Activated T-helper 1 cell treated with anti-CD3 and anti-CD28 coated beads, Interleukin-2, amount 50 U/mL, for 16 hours (primary cell): ENCODE measurements around the gene ENO2.

Experiments used
- DNase-seq, 2 donors: peaks; one replicate each; pipeline ENCODE4 v3.0.0-alpha.2; 2020; ENCODE audit warnings: low read depth in 1 of 2, low spot score in 1 of 2

The ENO2 gene

DNA sequence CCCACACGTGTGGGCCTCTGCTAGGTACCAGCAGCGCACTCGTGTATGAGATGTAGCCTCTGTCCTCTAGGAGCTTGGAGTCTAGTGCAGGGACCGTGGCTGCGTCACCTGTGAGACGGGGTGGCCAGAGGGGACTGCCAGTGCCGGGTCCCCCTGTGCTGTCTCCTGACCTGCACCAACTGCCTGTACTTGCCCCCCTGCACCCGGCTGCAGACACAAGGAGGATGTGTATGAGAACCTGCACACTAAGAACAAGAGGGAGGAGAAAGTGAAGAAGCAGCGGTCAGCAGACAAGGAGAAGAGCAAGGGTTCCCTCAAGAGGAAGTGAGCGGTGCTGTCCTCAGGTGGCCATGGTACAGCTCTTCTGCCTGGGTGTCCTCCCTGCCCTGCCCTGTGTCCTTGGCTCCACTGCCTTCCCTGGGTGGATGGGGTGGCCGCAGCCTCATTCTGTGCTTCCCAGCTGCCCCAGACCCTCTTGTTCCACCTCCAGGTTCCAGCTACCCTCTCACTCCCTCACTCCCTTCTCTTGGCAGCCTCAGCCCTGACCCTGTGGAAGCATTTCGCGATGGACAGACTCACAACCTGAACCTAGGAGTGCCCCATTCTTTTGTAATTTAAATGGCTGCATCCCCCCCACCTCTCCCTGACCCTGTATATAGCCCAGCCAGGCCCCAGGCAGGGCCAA, 46.4 kb downstream of the ENO2 start:
- DNase-seq = no peak

- peak; percentile 77 to 89 for DNase-seq
Observed at GRCh38 chr12:6961278-6961694, 46.9 kb downstream of the ENO2 start.

GRCh38 chr12:6961695-6962284, 47.4 kb downstream of the ENO2 start:
- DNase-seq = no peak

DNA sequence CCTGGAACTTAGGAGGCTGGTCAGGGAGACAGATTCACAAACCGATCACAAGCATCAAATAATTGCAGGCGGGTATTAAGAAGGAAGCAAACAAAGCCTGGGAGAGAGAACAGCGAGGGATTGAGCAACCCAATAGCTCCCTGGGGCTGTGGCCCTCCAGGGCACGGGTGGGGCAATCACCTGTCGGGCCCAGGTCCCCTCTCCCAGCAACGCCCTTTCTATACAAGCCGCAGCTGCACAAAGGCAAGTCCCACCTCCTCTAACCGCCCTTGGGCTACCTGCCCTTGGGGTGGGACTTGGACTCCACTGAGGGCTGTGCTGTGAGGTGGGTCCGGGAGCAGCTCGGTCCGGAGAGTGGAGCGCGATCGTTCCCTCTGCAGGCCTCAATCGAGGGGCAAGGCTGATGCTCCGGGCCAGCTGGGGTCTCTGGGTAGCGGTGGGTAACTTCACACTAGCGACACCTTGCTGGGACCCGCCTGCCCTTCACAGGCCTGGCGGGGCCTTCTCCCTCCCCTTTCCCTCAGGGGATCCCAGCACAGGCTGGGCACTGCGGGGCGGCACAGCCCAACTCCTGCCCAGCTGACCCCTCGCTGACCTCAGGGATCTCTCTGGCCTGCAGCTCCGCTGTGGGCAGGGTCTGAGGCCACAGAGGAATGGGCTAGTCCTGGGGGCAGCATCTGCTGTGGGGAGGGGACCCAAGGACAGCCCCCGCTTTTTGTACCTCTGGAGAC, 48.1 kb downstream of the ENO2 start:
- DNase-seq = no peak

DNA sequence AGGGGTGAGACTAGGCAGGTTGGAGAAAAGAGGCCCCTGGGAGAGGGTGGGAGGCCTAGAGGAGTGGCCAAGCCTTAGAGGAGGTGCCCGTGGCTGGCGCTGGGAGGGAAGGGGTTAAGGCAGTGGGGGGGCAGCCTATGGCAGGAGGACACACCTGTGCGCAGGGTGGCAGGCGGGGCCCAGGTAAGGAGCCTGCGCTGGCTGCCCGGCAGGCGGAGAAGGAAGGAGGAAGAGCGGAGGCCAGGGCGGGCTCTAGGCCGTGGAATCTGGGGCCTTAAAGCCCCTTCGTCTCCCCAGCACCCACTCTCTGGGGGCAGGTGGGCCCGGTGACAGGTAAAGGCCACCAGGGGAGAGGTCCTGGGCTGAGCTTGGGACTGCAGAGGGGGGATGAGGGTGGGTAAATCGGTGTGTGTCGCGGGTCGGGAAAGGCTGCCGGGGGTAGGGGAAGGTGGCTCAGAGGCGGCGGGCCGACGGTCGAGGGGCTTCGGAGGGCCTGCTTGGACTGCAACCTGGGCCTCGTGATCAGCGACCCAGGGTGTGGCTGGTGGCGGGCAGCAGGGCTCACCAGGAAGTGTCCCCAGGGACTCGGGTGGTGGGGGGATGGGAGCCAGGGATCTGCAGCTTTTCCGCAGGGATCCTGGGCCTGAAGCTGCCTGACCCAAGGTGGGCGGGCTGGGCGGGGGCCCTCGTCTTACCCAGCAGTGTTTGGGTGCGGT, 48.8 kb downstream of the ENO2 start:
- DNase-seq = no peak

DNA sequence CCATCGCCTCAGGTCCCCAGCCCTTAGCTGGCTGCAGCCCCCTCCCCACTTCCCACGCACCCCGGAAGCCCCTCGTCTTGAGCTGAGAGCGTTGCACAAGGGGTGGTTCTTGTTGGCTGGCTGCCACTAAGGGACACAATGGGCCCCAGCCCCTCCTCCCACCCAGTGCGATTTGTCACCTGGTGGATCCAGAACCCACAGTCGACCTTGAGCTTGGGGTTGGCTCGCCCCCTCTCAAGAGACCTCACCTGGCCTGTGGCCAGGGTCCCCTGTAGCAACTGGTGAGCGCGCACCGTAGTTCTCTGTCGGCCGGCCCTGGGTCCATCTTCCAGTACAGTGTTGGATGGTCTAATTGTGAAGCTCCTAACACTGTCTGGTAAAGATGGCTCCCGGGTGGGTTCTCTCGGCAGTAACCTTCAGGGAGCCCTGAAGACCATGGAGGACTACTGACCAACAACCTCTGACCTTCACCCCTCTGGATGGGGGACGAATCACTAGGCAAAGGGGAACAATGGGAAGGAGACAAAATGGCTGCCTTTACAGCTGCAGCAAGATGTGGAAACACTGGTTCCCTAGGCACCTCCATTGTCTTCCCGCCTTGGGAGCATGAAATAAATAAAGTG, 49.5 kb downstream of the ENO2 start:
- DNase-seq = no peak

GRCh38 chr12:6964605-6965025, 50.2 kb downstream of the ENO2 start:
- no peak for DNase-seq

- DNase-seq = peak; percentile 79
Observed at GRCh38 chr12:6965026-6965661, 50.8 kb downstream of the ENO2 start.

GRCh38 chr12:6965714-6966113, 51.3 kb downstream of the ENO2 start:
- DNase-seq = no peak

- DNase-seq = no peak
Observed at GRCh38 chr12:6966351-6966750, 52.0 kb downstream of the ENO2 start.

DNA sequence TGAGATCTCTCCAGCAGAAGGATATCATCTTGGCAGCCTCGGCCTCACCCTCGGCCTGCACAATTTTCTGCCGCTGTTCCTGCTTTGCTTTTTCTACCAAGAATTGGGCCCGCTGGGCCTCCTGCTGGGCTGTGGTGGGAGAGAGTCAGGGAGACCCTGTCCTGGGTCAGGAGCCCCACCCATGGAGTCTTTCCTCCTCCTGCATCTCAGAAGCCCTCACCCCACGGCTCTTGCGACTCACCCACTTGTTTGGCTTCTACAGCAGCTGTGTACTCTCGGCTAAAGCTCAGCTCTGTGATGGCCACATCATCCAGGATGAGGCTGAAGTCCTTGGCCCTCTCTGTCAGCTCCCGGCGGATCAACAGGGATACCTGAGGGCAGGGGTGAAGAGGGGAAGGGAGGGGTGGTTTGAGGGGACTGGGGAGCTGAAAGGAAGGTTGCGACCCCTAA, 53.3 kb downstream of the ENO2 start:
- DNase-seq = no peak

DNA sequence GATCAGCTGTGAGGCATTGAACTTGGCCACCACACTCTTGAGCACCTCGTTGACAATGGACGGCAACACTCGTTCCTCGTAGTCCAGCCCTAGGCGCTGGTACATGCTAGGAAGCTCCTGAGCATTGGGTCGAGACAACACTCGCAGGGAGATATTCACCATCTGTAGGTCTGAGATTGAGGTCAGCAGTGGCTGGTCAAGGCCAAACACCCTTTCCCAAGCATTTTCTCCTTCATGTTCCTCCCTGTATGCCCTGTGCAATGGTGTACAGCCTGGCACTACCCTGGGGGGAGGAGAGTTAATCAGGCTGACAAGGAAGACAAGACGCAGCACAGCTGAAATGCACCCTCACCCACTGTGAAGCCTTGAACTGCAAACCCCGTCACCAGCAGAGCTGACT, 54.0 kb downstream of the ENO2 start:
- DNase-seq = no peak

DNA sequence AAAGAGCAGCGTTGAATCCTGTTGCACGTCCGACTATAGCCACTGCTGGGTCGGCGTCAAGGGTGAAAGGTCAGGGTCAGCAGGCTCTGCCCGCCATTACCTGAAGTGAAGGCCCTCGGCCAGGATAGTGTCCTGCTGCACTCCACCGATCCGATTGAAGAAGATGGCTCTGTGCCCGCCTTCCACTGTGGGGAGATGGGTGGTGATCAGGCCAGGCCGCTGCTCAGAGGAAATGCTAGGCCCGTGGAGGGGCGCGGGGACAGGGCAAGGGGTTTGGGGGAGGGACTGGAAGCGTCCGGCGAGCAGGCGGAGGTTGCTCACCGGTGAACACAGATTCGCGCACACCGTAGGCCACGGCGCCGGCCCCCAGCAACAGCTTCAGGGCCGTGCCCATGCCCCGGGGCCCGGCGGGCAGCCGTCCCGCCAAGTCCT, 55.7 kb downstream of the ENO2 start:
- DNase-seq = no peak
